ENCODE data around the gene SEC61A2. TPM values are rescaled to one million over a fixed set of nuclear protein-coding genes. Genes with fewer than 3 reads are reported as not detected.

SEC61A2 gene
- polyA plus RNA-seq, 3 donors, result 0.30 to 3.4 (median 0.98) TPM

GRCh38 chr10:12109286-12109685, 20.2 kb upstream of the SEC61A2 start:
- no peak overlapping the region for H3K9ac ChIP-seq (ENCODE audit: insufficient read depth, low read length, poor library complexity, severe bottlenecking)
- H3K27me3 ChIP-seq (ENCODE audit: control insufficient read depth in 2 of 2, insufficient read depth in 2 of 2, low read length in 2 of 2), result no peaks in the 10 kb centered on the region
- H3K27ac Mint-ChIP-seq, result peak overlapping the region in 1 of 7 donors; percentile 15
- peaks cover 30 to 69% of the 10 kb centered on the region in 2 donors for H3K36me3 ChIP-seq (replicated peaks in 1 of 2; ENCODE audit: control insufficient read depth in 1 of 2, insufficient read depth in 2 of 2, low read length in 2 of 2)
- peaks cover 0 to 2% (median 0%) of the 10 kb centered on the region in 3 donors for H3K27me3 Mint-ChIP-seq (ENCODE audit: low read depth in 3 of 3)
- H3K4me3 Mint-ChIP-seq, result no peak overlapping the region
- intact Hi-C loops (cut with micrococcal nuclease), result no loop called here
- TF ChIP-seq, protein P1, sequence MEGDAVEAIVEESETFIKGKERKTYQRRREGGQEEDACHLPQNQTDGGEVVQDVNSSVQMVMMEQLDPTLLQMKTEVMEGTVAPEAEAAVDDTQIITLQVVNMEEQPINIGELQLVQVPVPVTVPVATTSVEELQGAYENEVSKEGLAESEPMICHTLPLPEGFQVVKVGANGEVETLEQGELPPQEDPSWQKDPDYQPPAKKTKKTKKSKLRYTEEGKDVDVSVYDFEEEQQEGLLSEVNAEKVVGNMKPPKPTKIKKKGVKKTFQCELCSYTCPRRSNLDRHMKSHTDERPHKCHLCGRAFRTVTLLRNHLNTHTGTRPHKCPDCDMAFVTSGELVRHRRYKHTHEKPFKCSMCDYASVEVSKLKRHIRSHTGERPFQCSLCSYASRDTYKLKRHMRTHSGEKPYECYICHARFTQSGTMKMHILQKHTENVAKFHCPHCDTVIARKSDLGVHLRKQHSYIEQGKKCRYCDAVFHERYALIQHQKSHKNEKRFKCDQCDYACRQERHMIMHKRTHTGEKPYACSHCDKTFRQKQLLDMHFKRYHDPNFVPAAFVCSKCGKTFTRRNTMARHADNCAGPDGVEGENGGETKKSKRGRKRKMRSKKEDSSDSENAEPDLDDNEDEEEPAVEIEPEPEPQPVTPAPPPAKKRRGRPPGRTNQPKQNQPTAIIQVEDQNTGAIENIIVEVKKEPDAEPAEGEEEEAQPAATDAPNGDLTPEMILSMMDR (IDR thresholded peaks at IDR 0.05), result no peak
- no peaks in the 10 kb centered on the region for H3K79me2 ChIP-seq (ENCODE audit: insufficient read depth, low read length)
- 100% methylated on average over 4 of the region's 5 CpGs for WGBS (ENCODE audit: insufficient coverage)
- no peaks in the 10 kb centered on the region for H3K9me3 ChIP-seq (replicated peaks in 1 of 2; ENCODE audit: control insufficient read depth in 1 of 2, insufficient read depth in 1 of 2, low read length in 2 of 2)
- peaks cover 19% of the 10 kb centered on the region in 2 donors for H3K4me1 ChIP-seq (ENCODE audit: control insufficient read depth in 1 of 2, insufficient read depth in 2 of 2, low read length in 2 of 2)
- no peak for DNase-seq
- H2AFZ ChIP-seq (ENCODE audit: insufficient read depth, low read depth, low read length, poor library complexity, severe bottlenecking), result no peak overlapping the region
- no peak overlapping the region for H3K4me3 ChIP-seq (replicated peaks in 1 of 3; ENCODE audit: low read depth in 2 of 3, low read length in 3 of 3)
- H3K9me3 Mint-ChIP-seq, result peaks cover 0 to 2% (median 0%) of the 10 kb centered on the region in 7 donors
- peaks cover 25% of the 10 kb centered on the region for H3K4me1 Mint-ChIP-seq
- no peaks in the 10 kb centered on the region for H4K20me1 ChIP-seq (ENCODE audit: insufficient read depth, low read length)
- no peak overlapping the region for H3K27ac ChIP-seq (ENCODE audit: low read depth in 1 of 2, low read length in 2 of 2)
- H3K36me3 Mint-ChIP-seq, result peaks cover 55 to 67% of the 10 kb centered on the region in 2 donors
- H3K4me2 ChIP-seq (replicated peaks; ENCODE audit: extremely low read depth, low read length, poor library complexity, severe bottlenecking), result no peak overlapping the region

- no peak overlapping the region for H3K4me2 ChIP-seq (replicated peaks; ENCODE audit: extremely low read depth, low read length, poor library complexity, severe bottlenecking)
- no peak overlapping the region for H3K9ac ChIP-seq (ENCODE audit: insufficient read depth, low read length, poor library complexity, severe bottlenecking)
- no peak overlapping the region for H3K4me3 Mint-ChIP-seq
- H3K4me1 ChIP-seq (ENCODE audit: control insufficient read depth in 1 of 2, insufficient read depth in 2 of 2, low read length in 2 of 2), result peaks cover 19% of the 10 kb centered on the region in 2 donors
- intact Hi-C loops (cut with micrococcal nuclease), result no loop called here
- H3K27ac Mint-ChIP-seq, result no peak overlapping the region
- H3K4me3 ChIP-seq (replicated peaks in 1 of 3; ENCODE audit: low read depth in 2 of 3, low read length in 3 of 3), result no peak overlapping the region
- H3K27me3 Mint-ChIP-seq (ENCODE audit: low read depth in 3 of 3), result peaks cover 0 to 1% (median 0%) of the 10 kb centered on the region in 3 donors
- no peaks in the 10 kb centered on the region for H3K27me3 ChIP-seq (ENCODE audit: control insufficient read depth in 2 of 2, insufficient read depth in 2 of 2, low read length in 2 of 2)
- H2AFZ ChIP-seq (ENCODE audit: insufficient read depth, low read depth, low read length, poor library complexity, severe bottlenecking), result no peak overlapping the region
- H3K79me2 ChIP-seq (ENCODE audit: insufficient read depth, low read length), result no peaks in the 10 kb centered on the region
- no peaks in the 10 kb centered on the region for H3K9me3 Mint-ChIP-seq
- H3K27ac ChIP-seq (ENCODE audit: low read depth in 1 of 2, low read length in 2 of 2), result no peak overlapping the region
- DNase-seq, result no peak
- peaks cover 15 to 70% of the 10 kb centered on the region in 2 donors for H3K36me3 ChIP-seq (replicated peaks in 1 of 2; ENCODE audit: control insufficient read depth in 1 of 2, insufficient read depth in 2 of 2, low read length in 2 of 2)
- peaks cover 39 to 65% of the 10 kb centered on the region in 2 donors for H3K36me3 Mint-ChIP-seq
- no peaks in the 10 kb centered on the region for H4K20me1 ChIP-seq (ENCODE audit: insufficient read depth, low read length)
- TF ChIP-seq, protein P1 (IDR thresholded peaks at IDR 0.05), result no peak
- H3K9me3 ChIP-seq (replicated peaks in 1 of 2; ENCODE audit: control insufficient read depth in 1 of 2, insufficient read depth in 1 of 2, low read length in 2 of 2), result no peaks in the 10 kb centered on the region
- peaks cover 25% of the 10 kb centered on the region for H3K4me1 Mint-ChIP-seq
Measured at GRCh38 chr10:12111528-12111927, 17.9 kb upstream of the SEC61A2 start.

Data from CD14-positive monocyte (primary cell).